HepG2 (cell line): ENCODE results near the gene MAFB.

Source experiments
- ATF3 ChIP-seq: sonication (generic); formaldehyde crosslinking; IDR thresholded peaks from 2 replicates; pipeline ENCODE4 v1.4.0; 2020; ENCODE audit warnings: missing genetic modification reagents
- CBX5 ChIP-seq: sonication (generic); formaldehyde crosslinking; IDR thresholded peaks from 2 replicates; pipeline ENCODE4 v1.4.0; 2020; ENCODE audit warnings: missing genetic modification reagents, borderline replicate concordance
- CHD2 ChIP-seq: IDR thresholded peaks from 2 replicates; pipeline ENCODE4 v1.6.1; 2011; ENCODE audit warnings: low read depth, low read length, improper control_type of control experiment
- CTCF ChIP-seq: sonication (generic); formaldehyde crosslinking; IDR thresholded peaks from 2 replicates; pipeline ENCODE4 v1.5.0; 2020; ENCODE audit warnings: mild to moderate bottlenecking, missing genetic modification reagents, moderate library complexity
- RNF2 ChIP-seq: fragments of 450-650 bp; conservative IDR thresholded peaks from 2 replicates; pipeline ENCODE4 v1.6.1; 2016; ENCODE audit warnings: low read depth
- SMC3 ChIP-seq: IDR thresholded peaks from 2 replicates; pipeline ENCODE4 v1.6.1; 2011; ENCODE audit warnings: low read length, improper control_type of control experiment
- SNRNP70 ChIP-seq: fragments of 200-400 bp; formaldehyde crosslinking; IDR thresholded peaks from 2 replicates; pipeline ENCODE4 v1.6.1; 2017; ENCODE audit warnings: mild to moderate bottlenecking, low read depth, low read length, moderate library complexity
- USF2 ChIP-seq, 2 experiments: sonication (generic) in 1 of 2; formaldehyde crosslinking in 1 of 2; IDR thresholded peaks; 2 replicates each; pipeline versions ENCODE4 v1.5.1 to v1.6.1; 2011 to 2020; ENCODE audit warnings: borderline replicate concordance in 1 of 2, low read depth in 1 of 2, low read length in 1 of 2, mild to moderate bottlenecking in 1 of 2, missing genetic modification reagents in 1 of 2, moderate library complexity in 1 of 2
- ZBTB43 ChIP-seq: sonication (generic); formaldehyde crosslinking; conservative IDR thresholded peaks from 2 replicates; pipeline ENCODE4 v1.4.0; 2020; ENCODE audit warnings: missing genetic modification reagents
- ZKSCAN1 ChIP-seq: fragments of 150-350 bp; IDR thresholded peaks from 2 replicates; pipeline ENCODE4 v1.6.1; 2014; ENCODE audit warnings: low read length
- ZNF10 ChIP-seq: sonication (generic); formaldehyde crosslinking; IDR thresholded peaks from 2 replicates; pipeline ENCODE4 v1.4.0; 2020; ENCODE audit warnings: mild to moderate bottlenecking, low read depth, missing genetic modification reagents, borderline replicate concordance
- ZNF12 ChIP-seq: sonication (generic); formaldehyde crosslinking; IDR thresholded peaks from 2 replicates; pipeline ENCODE4 v1.5.0; 2020; ENCODE audit warnings: missing genetic modification reagents
- ZNF17 ChIP-seq: sonication (generic); formaldehyde crosslinking; IDR thresholded peaks from 2 replicates; pipeline ENCODE4 v1.5.0; 2020; ENCODE audit warnings: mild to moderate bottlenecking, missing genetic modification reagents
- ZSCAN31 ChIP-seq: sonication (generic); formaldehyde crosslinking; IDR thresholded peaks from 2 replicates; pipeline ENCODE4 v1.5.0; 2020; ENCODE audit warnings: low read depth, mild to moderate bottlenecking, missing genetic modification reagents

- TF ChIP-seq CTCF (CRISPR knock-in tag) (no peak), USF2 (IDR thresholded peaks at IDR 0.05; ENCODE audit: low read depth, low read length) (no peak), USF2 (CRISPR knock-in tag; IDR thresholded peaks at IDR 0.05; ENCODE audit: borderline replicate concordance) (no peak), ZSCAN31 (CRISPR knock-in tag) (no peak), RNF2 (no peak), ATF3 (no peak), SNRNP70 (no peak), CBX5 (no peak), ZKSCAN1 (no peak), ZBTB43 (no peak), CHD2 (no peak), ZNF17 (CRISPR knock-in tag) (no peak), SMC3 (no peak), ZNF12 (no peak), ZNF10 (no peak)
Observed at GRCh38 chr20:40688129-40689099, 622 bp downstream of the MAFB start.
